Stimulated activated CD4-positive, alpha-beta T cell treated with anti-CD3 and anti-CD28 coated beads, Interleukin-4, amount 100 ng/mL, for 4 hours (primary cell): ENCODE results near the gene GOLGA6A.
"Not testable (repeated sequence)": the region's sequence is repeated elsewhere in the genome, so short reads cannot be mapped to it uniquely, and the experiment has no call there.

ENCODE experiments used
- DNase-seq, 2 experiments: peaks; one replicate each; pipeline ENCODE4 v3.0.0-alpha.2; 2020

Gene GOLGA6A

GRCh38 chr15:74099963-74100733, 17.8 kb upstream of the GOLGA6A start:
- peak; percentile 53 to 71 for DNase-seq

- DNase-seq: not testable (repeated sequence)
These were observed 14.6 kb upstream of the GOLGA6A start for GRCh38 chr15:74096753-74097474.

DNA sequence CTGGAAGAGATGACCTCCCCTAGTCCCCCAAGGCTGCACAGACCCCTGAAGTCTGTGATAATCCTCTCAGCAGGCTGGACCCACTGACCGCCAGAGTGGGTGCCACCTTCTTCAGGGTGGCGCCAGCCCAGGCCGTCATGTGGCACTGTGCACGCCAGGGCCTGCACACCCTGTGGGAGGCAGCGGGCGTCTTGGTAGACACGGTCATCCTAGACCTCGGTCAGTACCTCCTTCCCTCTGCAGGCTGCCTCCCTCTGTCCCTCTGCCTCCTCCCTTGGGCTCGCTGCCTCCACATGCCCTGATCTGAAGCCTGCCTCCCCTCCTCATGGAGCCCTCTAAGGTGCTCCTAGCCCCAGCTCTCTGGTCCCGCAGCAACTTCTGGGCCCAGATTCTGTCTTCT, 13.3 kb upstream of the GOLGA6A start:
- DNase-seq: not testable (repeated sequence)

- DNase-seq: not testable (repeated sequence)
These were observed 12.2 kb upstream of the GOLGA6A start for GRCh38 chr15:74094567-74094966.

GRCh38 chr15:74075781-74076180, 6.6 kb downstream of the GOLGA6A start:
- not testable (repeated sequence) for DNase-seq

- peak; percentile 19 to 33 for DNase-seq
These were observed 9.6 kb downstream of the GOLGA6A start for GRCh38 chr15:74072614-74073337.

GRCh38 chr15:74072132-74072531, 10.2 kb downstream of the GOLGA6A start:
- not testable (repeated sequence) for DNase-seq

DNA sequence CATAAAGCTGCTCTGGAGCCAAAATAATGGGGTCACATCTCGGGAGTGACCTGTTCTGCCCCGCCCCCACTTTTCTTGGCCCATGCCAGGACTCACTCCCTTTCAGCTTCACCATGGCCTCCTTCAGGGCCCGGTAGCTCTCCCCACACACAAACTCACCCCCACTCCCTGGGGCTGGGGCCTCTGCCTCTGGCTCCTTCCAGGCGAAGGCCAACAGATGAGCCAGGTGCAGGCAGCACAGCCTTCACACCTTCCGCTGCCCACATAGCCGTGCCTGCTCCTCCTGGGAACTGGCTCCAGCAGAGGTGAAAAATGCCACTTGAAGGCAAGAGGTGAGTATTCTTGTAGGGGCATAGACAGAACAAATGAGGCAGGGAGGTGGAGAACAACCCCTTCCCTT, 10.7 kb downstream of the GOLGA6A start:
- DNase-seq: not testable (repeated sequence)

DNA sequence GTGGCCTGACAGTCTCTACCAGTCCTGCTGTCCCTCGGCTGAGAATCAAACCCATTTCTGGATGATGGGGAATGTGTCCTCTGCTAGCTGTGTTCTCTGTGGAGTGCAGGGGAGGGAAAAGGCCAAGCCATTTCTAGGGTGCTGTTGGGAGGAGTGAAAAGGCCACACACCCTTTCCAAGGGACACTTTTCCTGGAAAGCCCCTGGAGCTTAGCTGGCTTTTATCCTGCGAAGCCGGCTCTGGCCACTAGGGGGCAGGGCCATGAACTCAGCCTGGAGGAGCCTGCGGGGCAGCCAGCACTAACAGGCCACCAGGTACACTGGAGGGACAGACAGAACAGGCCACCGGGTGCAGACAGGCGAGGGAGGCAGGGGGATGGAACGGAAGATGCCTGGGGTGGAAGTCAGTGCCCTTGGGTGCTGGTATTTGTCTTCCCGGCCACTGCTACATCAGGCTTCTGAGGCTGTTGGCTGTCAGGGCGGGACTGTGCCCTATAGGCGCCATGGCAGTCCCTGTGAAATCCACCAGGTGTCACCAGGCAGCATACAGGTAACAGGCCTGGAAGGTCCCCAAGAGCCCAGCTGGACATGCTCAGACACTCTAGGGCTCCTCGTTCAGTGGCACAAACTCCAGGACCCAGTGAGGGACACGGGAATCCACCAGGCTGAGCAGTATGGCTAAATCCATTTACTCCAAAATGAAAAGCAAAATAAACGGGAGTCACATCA, 16.5 kb downstream of the GOLGA6A start:
- peak; percentile 32 to 43 for DNase-seq

DNA sequence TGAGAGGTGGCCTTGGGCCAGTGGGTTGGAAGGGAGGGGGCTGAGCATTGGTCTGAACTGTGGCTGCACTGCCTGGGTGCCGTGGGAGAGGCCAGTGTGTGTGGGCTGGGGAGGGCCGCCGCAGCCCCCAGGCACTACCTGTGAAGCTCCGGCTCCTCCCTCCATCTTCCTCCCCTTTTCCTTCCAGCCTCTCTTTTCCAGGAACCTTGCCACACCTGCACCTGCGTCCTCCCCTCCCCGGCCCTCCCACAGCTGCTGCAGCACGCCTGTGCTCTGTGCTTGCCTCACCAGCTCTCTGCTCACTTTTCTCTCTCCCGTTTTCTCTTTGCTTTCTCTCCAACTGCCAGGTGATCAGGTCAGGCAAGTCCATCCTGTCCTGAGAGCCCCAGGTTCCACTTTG, 17.5 kb downstream of the GOLGA6A start:
- not testable (repeated sequence) for DNase-seq

DNA sequence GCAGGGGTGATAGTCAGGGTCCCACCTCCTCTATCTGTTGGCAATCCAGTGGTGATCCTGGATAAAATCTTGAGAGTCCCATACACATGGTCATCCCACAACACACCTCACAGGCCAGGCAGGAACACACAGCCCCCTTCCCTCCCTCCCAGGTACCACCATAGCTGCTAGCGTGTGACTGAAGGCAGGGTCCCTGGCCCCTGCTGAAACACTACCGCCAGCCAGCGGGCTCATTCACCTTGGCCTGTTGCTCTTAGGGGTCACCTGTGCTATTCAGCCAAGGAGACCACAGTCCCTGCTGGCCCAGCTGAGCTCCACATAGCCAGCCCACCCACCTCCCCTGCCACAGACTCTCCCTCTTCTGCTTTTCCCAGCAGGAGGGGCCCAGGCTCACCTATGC, 18.2 kb downstream of the GOLGA6A start:
- not testable (repeated sequence) for DNase-seq

- not testable (repeated sequence) for DNase-seq
These were observed 18.8 kb downstream of the GOLGA6A start for GRCh38 chr15:74063425-74064146.

DNA sequence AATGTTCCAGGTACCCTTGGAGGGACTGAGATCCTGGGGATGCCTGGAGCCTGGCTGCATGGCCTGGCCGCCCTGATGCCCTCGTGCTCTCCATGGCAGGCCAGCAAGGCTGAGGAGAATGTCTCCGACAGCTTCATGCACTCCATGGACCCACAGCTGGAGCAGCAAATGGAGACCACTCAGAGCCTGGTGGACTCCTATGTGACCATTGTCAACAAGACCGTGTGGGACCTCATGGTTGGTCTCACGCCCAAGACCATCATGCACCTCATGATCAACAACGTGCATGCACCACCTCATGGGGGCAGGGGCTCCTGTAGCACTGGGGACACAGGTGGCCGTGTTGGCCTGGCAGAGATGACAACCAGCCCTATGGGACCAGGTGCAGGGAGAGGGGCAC, 19.7 kb downstream of the GOLGA6A start:
- no peak for DNase-seq

DNA sequence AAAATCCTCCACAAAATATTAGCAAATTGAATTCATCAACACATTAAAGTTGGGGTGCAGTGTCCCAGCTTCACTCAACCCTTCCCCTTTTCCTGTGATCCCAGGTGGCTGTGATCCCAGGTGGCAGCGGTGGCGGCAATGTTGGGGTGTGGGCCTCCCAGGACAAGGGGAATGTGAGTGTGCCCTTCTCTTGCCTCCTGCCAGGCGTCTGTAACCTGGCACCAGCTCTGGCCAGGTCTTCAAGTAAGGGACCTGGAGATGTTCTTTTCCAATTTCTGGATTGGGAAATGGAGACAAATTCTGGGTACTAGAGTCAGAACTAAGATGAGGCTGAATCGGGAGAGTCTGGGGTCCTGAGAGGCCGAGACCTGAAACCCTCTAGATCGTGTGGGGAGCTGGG, 20.1 kb downstream of the GOLGA6A start:
- DNase-seq: no peak

GRCh38 chr15:74060251-74060650, 22.1 kb downstream of the GOLGA6A start:
- no peak for DNase-seq

GRCh38 chr15:74059050-74059833, 23.1 kb downstream of the GOLGA6A start:
- not testable (repeated sequence) for DNase-seq

GRCh38 chr15:74056330-74056729, 26.0 kb downstream of the GOLGA6A start:
- DNase-seq: not testable (repeated sequence)

- no peak for DNase-seq
These were observed 26.5 kb downstream of the GOLGA6A start for GRCh38 chr15:74055804-74056203.

DNA sequence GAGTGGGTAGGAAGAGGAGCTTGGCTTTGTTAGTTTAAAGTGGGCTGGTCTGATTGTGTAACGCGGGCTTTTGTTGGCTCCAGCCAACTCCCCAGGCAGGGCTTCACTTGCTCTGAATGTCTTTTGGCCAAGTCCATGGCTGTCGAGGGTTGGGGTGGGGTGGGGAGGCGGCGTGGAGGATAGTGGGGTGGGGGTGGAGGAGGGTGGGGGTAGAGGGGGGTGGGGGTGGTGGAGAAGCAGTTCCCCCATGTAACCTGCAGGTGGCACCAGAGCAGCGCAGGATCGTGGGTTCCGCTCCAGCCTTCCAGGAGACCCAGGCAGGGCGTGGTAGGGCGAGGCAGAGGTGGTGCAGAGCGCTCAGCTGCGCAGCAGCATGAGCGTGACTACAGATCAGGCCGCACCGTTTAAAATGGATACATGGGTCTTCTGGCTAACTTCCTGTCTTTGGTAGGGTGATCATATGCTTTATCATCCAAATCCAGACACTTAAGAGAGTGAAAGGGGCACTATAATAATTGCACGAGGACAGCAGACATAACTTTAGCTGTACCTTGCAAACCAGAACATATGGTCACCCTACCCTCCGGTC, 28.3 kb downstream of the GOLGA6A start:
- DNase-seq: peak; percentile 55 to 61

- DNase-seq: no peak
These were observed 28.8 kb downstream of the GOLGA6A start for GRCh38 chr15:74053517-74053916.
